Measurements from ENCODE around the gene SMPD2.

DNA sequence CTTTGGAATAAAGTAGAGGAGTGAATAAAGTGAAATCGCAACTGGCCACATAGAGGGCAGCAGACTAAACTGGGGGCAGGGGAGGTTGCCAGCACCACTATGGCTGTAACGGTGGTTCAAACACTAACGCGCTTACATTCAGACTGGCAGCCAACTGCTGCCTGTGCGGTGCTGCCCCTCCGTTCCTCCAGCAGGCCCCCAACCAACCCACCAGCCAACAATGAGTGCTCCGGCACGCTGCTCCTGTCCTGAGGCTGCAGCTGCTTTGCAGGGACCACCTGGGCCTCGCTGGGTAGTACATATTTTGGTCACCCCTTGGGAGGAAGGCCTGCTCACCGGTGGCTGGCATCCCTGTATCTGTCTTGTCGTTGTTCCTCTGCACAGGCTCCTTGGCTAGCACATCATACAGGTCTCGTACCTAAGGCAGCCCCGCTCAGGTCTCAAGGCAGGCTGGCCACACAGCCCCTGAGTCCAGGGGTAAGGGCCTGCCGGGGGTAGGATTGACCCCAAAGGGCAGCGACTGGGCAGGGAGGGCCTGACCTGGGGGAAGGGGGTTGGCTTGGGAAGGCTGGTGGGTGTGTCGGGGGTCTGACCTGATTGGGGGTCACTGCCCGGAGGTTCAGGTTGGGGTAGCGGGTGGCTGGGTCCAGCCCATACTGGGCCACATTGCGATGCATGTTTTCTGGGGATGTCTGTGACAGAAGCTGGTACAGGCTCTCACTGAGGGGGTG, 8.7 kb downstream of the SMPD2 start:
- TF ChIP-seq POLR2AphosphoS5 (IDR thresholded peaks at IDR 0.05): no peak
- no peak for TF ChIP-seq CTCF (IDR thresholded peaks at IDR 0.05)
